HG02973 (cell line): ENCODE data around the gene PXYLP1.

Source experiments
- ATAC-seq: cut with Tn5 transposase; IDR thresholded peaks from one replicate; pipeline ENCODE4 v1.9.1; 2021; ENCODE audit warnings: moderate library complexity; ENCODE audit not compliant: unreplicated experiment

The PXYLP1 gene

GRCh38 chr3:141246958-141247301 is 15.3 kb downstream of the PXYLP1 start:
- no peak for ATAC-seq

- no peak for ATAC-seq
Measured at GRCh38 chr3:141248064-141248463, 16.4 kb downstream of the PXYLP1 start.

- ATAC-seq = no peak
Measured at GRCh38 chr3:141249041-141249440, 17.4 kb downstream of the PXYLP1 start.

GRCh38 chr3:141250342-141250741 is 18.7 kb downstream of the PXYLP1 start:
- ATAC-seq = no peak

- ATAC-seq = no peak
Measured at GRCh38 chr3:141250828-141251227, 19.2 kb downstream of the PXYLP1 start.

- ATAC-seq = no peak
Measured at GRCh38 chr3:141253326-141253725, 21.7 kb downstream of the PXYLP1 start.

GRCh38 chr3:141253811-141254210 is 22.2 kb downstream of the PXYLP1 start:
- ATAC-seq = no peak

GRCh38 chr3:141255137-141255845 is 23.7 kb downstream of the PXYLP1 start:
- no peak for ATAC-seq

GRCh38 chr3:141255846-141256261 is 24.2 kb downstream of the PXYLP1 start:
- ATAC-seq = no peak

GRCh38 chr3:141256820-141257219 is 25.2 kb downstream of the PXYLP1 start:
- no peak for ATAC-seq

- ATAC-seq = no peak
Measured at GRCh38 chr3:141257961-141258360, 26.3 kb downstream of the PXYLP1 start.

GRCh38 chr3:141258973-141259372 is 27.3 kb downstream of the PXYLP1 start:
- no peak for ATAC-seq

- ATAC-seq = no peak
Measured at GRCh38 chr3:141259821-141260629, 28.4 kb downstream of the PXYLP1 start.

GRCh38 chr3:141260630-141260927 is 29.0 kb downstream of the PXYLP1 start:
- ATAC-seq = no peak

- no peak for ATAC-seq
Measured at GRCh38 chr3:141261472-141262307, 30.1 kb downstream of the PXYLP1 start.

- ATAC-seq = no peak
Measured at GRCh38 chr3:141262308-141262705, 30.7 kb downstream of the PXYLP1 start.

GRCh38 chr3:141266186-141266585 is 34.6 kb downstream of the PXYLP1 start:
- ATAC-seq = no peak

GRCh38 chr3:141266797-141267555 is 35.4 kb downstream of the PXYLP1 start:
- ATAC-seq = no peak

GRCh38 chr3:141267629-141268028 is 36.0 kb downstream of the PXYLP1 start:
- ATAC-seq = no peak

- ATAC-seq = no peak
Measured at GRCh38 chr3:141268306-141268705, 36.7 kb downstream of the PXYLP1 start.

GRCh38 chr3:141268791-141269190 is 37.2 kb downstream of the PXYLP1 start:
- no peak for ATAC-seq
